HCT116 (cell line): ENCODE measurements around the gene NFKB1. TPM values are rescaled to one million over a fixed set of nuclear protein-coding genes. Genes with fewer than 3 reads are reported as not detected.

Experiments used
- ATAC-seq: fragments of 200-7000 bp; cut with Tn5 transposase; 2 replicates; pipeline ENCODE4 v1.9.1; 2020; ENCODE audit warnings: mild to moderate bottlenecking, moderate library complexity
- BruUV-seq: library from RNA; stranded (reverse); fragments of 400-500 nt; replicated peaks from 2 replicates; lab custom pipeline; 2021; lab: Mats Ljungman, UMichigan
- CTCF ChIA-PET: fragments of 300-600 bp; sonication (Branson Sonifier 250); formaldehyde crosslinking; loops from one replicate; lab custom pipeline; 2021; ENCODE audit warnings: antibody characterized with exemption; lab: Charles Lee
- POLR2A ChIA-PET: fragments of 300-600, 350-600 bp; sonication (Branson Sonifier 250); formaldehyde crosslinking; loops from one replicate; lab custom pipeline; 2021; ENCODE audit warnings: antibody characterized with exemption; lab: Charles Lee
- RAD21 ChIA-PET, 2 experiments: fragments of 300-600 bp; sonication (Branson Sonifier 250); formaldehyde crosslinking; loops; one replicate each; lab custom pipeline; 2023; ENCODE audit warnings: low total read pairs in 2 of 2; ENCODE audit not compliant: uncharacterized antibody in 2 of 2, unreplicated experiment in 2 of 2, low non-redundant PET in 1 of 2; lab: Charles Lee
- DNase-seq: peaks from one replicate; pipeline ENCODE4 v3.0.0-alpha.2; 2010; ENCODE audit warnings: low read depth, low spot score
- H2AFZ ChIP-seq: fragments of 200-600 bp; shearing (Covaris generic), sonication (generic); 2 replicates; pipeline ENCODE4 v1.6.1; 2017; ENCODE audit warnings: low read depth, mixed run types, mixed read lengths, antibody characterized with exemption, low read length; ENCODE audit not compliant: poor library complexity, severe bottlenecking
- H3K27ac ChIP-seq: 2 replicates; pipeline ENCODE4 v1.5.1; 2012; ENCODE audit warnings: low read depth, low read length
- H3K27me3 ChIP-seq: fragments of 200-600 bp; sonication (generic); 2 replicates; pipeline ENCODE4 v1.6.1; 2016; ENCODE audit warnings: mixed run types, low read length, mixed read lengths; ENCODE audit not compliant: insufficient read depth
- H3K36me3 ChIP-seq, 2 experiments: fragments of 200-500 bp in 1 of 2; fragments of 200-600 bp in 1 of 2; sonication (Bioruptor generic) in 1 of 2; sonication (generic) in 1 of 2; 2 replicates each; pipeline versions ENCODE4 v1.5.1 to v1.6.1; 2014 to 2016; ENCODE audit warnings: low read length in 2 of 2, inconsistent platforms in 1 of 2, mixed read lengths in 1 of 2, mixed run types in 1 of 2; ENCODE audit not compliant: insufficient read depth in 2 of 2, control insufficient read depth in 1 of 2
- H3K4me1 ChIP-seq, 2 experiments: fragments of 200-600 bp in 1 of 2; sonication (generic) in 1 of 2; 2 replicates each; pipeline versions ENCODE4 v1.5.1 to v1.6.1; 2012 to 2017; ENCODE audit warnings: low read length in 2 of 2, inconsistent platforms in 1 of 2, mild to moderate bottlenecking in 1 of 2, mixed read lengths in 1 of 2, mixed run types in 1 of 2, moderate library complexity in 1 of 2; ENCODE audit not compliant: insufficient read depth in 2 of 2, control insufficient read depth in 1 of 2
- H3K4me2 ChIP-seq: fragments of 200-600 bp; sonication (generic); 2 replicates; pipeline ENCODE4 v1.6.1; 2017; ENCODE audit warnings: mixed run types, low read length, mixed read lengths
- H3K4me3 ChIP-seq, 2 experiments: fragments of 200-600 bp in 1 of 2; sonication (generic) in 1 of 2; replicated peaks in 1 of 2; 2 replicates each; pipeline ENCODE4 v1.5.1; 2011 to 2016; ENCODE audit warnings: low read length in 2 of 2, control low read depth in 1 of 2, low read depth in 1 of 2, mild to moderate bottlenecking in 1 of 2, mixed read lengths in 1 of 2, mixed run types in 1 of 2
- H3K79me2 ChIP-seq: fragments of 200-600 bp; sonication (generic); 2 replicates; pipeline ENCODE4 v1.6.1; 2017; ENCODE audit warnings: mild to moderate bottlenecking, mixed run types, low read length, moderate library complexity, mixed read lengths; ENCODE audit not compliant: insufficient read depth
- H3K9ac ChIP-seq: fragments of 200-600 bp; sonication (generic); 2 replicates; pipeline ENCODE4 v1.6.1; 2016; ENCODE audit warnings: low read length, mixed read lengths
- H3K9me2 ChIP-seq: fragments of 200-600 bp; sonication (generic), shearing (Covaris generic); 2 replicates; pipeline ENCODE4 v1.6.1; 2017; ENCODE audit warnings: mixed run types, mild to moderate bottlenecking, moderate library complexity; ENCODE audit not compliant: insufficient read depth
- H3K9me3 ChIP-seq, 2 experiments: fragments of 200-500 bp in 1 of 2; fragments of 200-600 bp in 1 of 2; sonication (Bioruptor generic) in 1 of 2; sonication (generic) in 1 of 2; 2 replicates each; pipeline ENCODE4 v1.6.1; 2014 to 2017; ENCODE audit warnings: low read length in 2 of 2, mixed read lengths in 2 of 2, inconsistent platforms in 1 of 2, low read depth in 1 of 2, mild to moderate bottlenecking in 1 of 2, mixed run types in 1 of 2, moderate library complexity in 1 of 2; ENCODE audit not compliant: control insufficient read depth in 1 of 2, insufficient read depth in 1 of 2
- H4K20me1 ChIP-seq: fragments of 200-600 bp; sonication (generic), shearing (Covaris generic); 2 replicates; pipeline ENCODE4 v1.6.1; 2017; ENCODE audit warnings: mixed run types, mild to moderate bottlenecking, moderate library complexity; ENCODE audit not compliant: insufficient read depth
- CBX3 ChIP-seq: IDR thresholded peaks from 2 replicates; pipeline ENCODE4 v1.6.1; 2012; ENCODE audit warnings: low read depth
- CEBPB ChIP-seq: IDR thresholded peaks from 2 replicates; pipeline ENCODE4 v1.6.1; 2012; ENCODE audit warnings: low read depth
- EGR1 ChIP-seq: IDR thresholded peaks from 2 replicates; pipeline ENCODE4 v1.6.1; 2012; ENCODE audit warnings: low read depth
- ELF1 ChIP-seq: IDR thresholded peaks from 2 replicates; pipeline ENCODE4 v1.6.1; 2012; ENCODE audit warnings: low read depth, borderline replicate concordance
- EZH2phosphoT487 ChIP-seq: fragments of 200-600 bp; IDR thresholded peaks from 2 replicates; pipeline ENCODE4 v1.6.1; 2018; ENCODE audit warnings: antibody characterized with exemption, borderline replicate concordance
- JUND ChIP-seq: IDR thresholded peaks from 2 replicates; pipeline ENCODE4 v1.6.1; 2012
- POLR2AphosphoS5 ChIP-seq: IDR thresholded peaks from 2 replicates; pipeline ENCODE4 v1.6.1; 2011; ENCODE audit warnings: mild to moderate bottlenecking, low read depth, low read length, moderate library complexity
- RAD21 ChIP-seq: IDR thresholded peaks from 2 replicates; pipeline ENCODE4 v1.6.1; 2012; ENCODE audit warnings: low read depth, mild to moderate bottlenecking
- SIN3A ChIP-seq: IDR thresholded peaks from 2 replicates; pipeline ENCODE4 v1.6.1; 2012; ENCODE audit warnings: low read depth
- SP1 ChIP-seq: IDR thresholded peaks from 2 replicates; pipeline ENCODE4 v1.6.1; 2012; ENCODE audit warnings: low read depth
- SRF ChIP-seq: IDR thresholded peaks from 2 replicates; pipeline ENCODE4 v1.6.1; 2012; ENCODE audit warnings: low read depth
- YY1 ChIP-seq: IDR thresholded peaks from 2 replicates; pipeline ENCODE4 v1.6.1; 2011; ENCODE audit warnings: low read length, low read depth, moderate library complexity, mild to moderate bottlenecking; ENCODE audit not compliant: insufficient replicate concordance; ENCODE audit errors: extremely low read depth
- ZNF274 ChIP-seq: fragments of 200-500 bp; sonication (Bioruptor generic); IDR thresholded peaks from 2 replicates; pipeline ENCODE4 v1.6.1; 2014; ENCODE audit warnings: mild to moderate bottlenecking, low read depth, low read length, inconsistent platforms
- intact Hi-C: fragments of 100-400 bp; cut with micrococcal nuclease; formaldehyde crosslinking; loops from 2 replicates; pipeline ENCODE4 v1.10.0; 2022
- total RNA-seq: library from RNA; stranded (reverse); gene quantifications from one replicate; pipeline ENCODE4 v1.2.1, GENCODE V29; 2021; ENCODE audit not compliant: unreplicated experiment
- TF ChIP-seq, protein P1 (sequence below): IDR thresholded peaks from 2 replicates; pipeline ENCODE4 v1.6.1; 2012
- TF ChIP-seq, protein P2 (sequence below), 3 experiments: fragments of 200-600 bp in 1 of 3; sonication (generic) in 1 of 3; IDR thresholded peaks in 2 of 3; conservative IDR thresholded peaks in 1 of 3; 2 replicates each; pipeline ENCODE4 v1.5.1; 2012 to 2017; ENCODE audit warnings: low read depth in 2 of 3, low read length in 2 of 3, antibody characterized with exemption in 1 of 3, borderline replicate concordance in 1 of 3, control low read depth in 1 of 3, mild to moderate bottlenecking in 1 of 3, mixed read lengths in 1 of 3, mixed run types in 1 of 3, moderate library complexity in 1 of 3; ENCODE audit not compliant: insufficient read depth in 1 of 3
- TF ChIP-seq, protein P3 (sequence below): IDR thresholded peaks from 2 replicates; pipeline ENCODE4 v1.6.1; 2011; ENCODE audit warnings: mild to moderate bottlenecking, low read length, moderate library complexity; ENCODE audit not compliant: insufficient replicate concordance; ENCODE audit errors: extremely low read depth
- TF ChIP-seq, protein P4 (sequence below): IDR thresholded peaks from 2 replicates; pipeline ENCODE4 v1.6.1; 2012

NFKB1 gene
- total RNA-seq, 1 experiment from 2014 or later: 29.4 TPM

DNA sequence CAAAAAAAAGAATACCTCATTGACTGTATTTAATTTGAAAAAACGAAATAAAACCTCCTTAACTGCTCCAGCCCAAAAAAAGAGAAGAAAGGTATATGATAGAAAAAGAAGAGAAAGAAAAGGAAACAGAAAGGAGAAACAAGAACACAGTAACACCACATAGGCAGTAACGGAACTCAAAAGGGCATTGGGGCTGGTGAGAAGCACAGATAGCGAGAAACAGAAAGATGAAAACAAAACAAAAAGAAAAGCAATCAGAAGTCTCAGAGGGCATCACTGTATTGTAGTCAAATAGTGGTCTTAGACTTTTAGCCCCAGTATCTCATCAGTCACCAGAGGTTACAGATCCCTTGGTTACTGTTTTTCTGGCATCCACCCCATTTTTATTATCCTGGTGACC is 88.6 kb downstream of the NFKB1 start:
- TF ChIP-seq SRF (no peak), JUND (no peak), CBX3 (no peak), EGR1 (no peak), EZH2phosphoT487 (no peak), ZNF274 (no peak)
- TF ChIP-seq, protein P1, sequence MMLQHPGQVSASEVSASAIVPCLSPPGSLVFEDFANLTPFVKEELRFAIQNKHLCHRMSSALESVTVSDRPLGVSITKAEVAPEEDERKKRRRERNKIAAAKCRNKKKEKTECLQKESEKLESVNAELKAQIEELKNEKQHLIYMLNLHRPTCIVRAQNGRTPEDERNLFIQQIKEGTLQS: no peak
- TF ChIP-seq, protein P2, sequence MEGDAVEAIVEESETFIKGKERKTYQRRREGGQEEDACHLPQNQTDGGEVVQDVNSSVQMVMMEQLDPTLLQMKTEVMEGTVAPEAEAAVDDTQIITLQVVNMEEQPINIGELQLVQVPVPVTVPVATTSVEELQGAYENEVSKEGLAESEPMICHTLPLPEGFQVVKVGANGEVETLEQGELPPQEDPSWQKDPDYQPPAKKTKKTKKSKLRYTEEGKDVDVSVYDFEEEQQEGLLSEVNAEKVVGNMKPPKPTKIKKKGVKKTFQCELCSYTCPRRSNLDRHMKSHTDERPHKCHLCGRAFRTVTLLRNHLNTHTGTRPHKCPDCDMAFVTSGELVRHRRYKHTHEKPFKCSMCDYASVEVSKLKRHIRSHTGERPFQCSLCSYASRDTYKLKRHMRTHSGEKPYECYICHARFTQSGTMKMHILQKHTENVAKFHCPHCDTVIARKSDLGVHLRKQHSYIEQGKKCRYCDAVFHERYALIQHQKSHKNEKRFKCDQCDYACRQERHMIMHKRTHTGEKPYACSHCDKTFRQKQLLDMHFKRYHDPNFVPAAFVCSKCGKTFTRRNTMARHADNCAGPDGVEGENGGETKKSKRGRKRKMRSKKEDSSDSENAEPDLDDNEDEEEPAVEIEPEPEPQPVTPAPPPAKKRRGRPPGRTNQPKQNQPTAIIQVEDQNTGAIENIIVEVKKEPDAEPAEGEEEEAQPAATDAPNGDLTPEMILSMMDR (IDR thresholded peaks at IDR 0.05 in 2 of 3, conservative IDR thresholded peaks at IDR 0.05 in 1 of 3; ENCODE audit: borderline replicate concordance in 1 of 3, insufficient read depth in 1 of 3, low read depth in 2 of 3, low read length in 2 of 3): no peak
- ChIA-PET RAD21 (no interaction called here), POLR2A (no interaction called here), CTCF (no interaction called here)
- Histone ChIP-seq H3K9me3 (no peaks in the 10 kb centered on the region; a peak in 1 of 4 replicates), H3K36me3 (no peaks in the 10 kb centered on the region; a peak in 2 of 4 replicates), H3K27me3 (no peaks in the 10 kb centered on the region), H3K9ac (no peak overlapping the region), H3K4me2 (no peak overlapping the region), H3K4me3 (no peak overlapping the region), H4K20me1 (no peaks in the 10 kb centered on the region), H3K4me1 (no peaks in the 10 kb centered on the region), H3K9me2 (no peaks in the 10 kb centered on the region), H2AFZ (no peak overlapping the region), H3K27ac (no peak overlapping the region), H3K79me2 (no peaks in the 10 kb centered on the region)
- no peak for DNase-seq
- intact Hi-C loops: no loop called here
- no TSS peak for BruUV-seq
- no peak for ATAC-seq

DNA sequence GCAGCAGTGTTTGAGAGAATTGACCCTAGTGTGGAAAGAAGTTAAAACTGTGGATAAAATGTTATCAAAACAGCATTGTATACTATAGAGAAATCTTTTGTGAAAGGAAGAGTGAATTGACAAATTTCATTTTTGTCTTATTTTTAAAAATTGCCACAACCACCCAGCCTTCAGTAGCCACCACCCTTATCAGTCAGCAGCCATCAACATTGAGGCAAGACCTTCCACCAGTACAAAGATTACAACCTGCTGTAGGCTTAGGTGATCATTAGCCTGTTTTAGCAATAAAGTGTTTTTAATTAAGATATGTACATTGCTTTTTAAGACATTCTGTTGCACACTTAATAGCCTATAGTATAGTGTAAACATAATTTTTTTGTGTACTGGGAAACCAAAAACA is 91.1 kb downstream of the NFKB1 start:
- peaks cover 2 to 10% of the 10 kb centered on the region in 2 experiments; a peak in 3 of 4 replicates for H3K36me3 ChIP-seq
- no TSS peak for BruUV-seq
- TF ChIP-seq ZNF274 (no peak), SRF (no peak), YY1 (no peak), ELF1 (no peak), EZH2phosphoT487 (no peak), SP1 (no peak), CEBPB (no peak), RAD21 (no peak), POLR2AphosphoS5 (no peak), JUND (no peak), CBX3 (no peak), SIN3A (no peak)
- TF ChIP-seq, protein P3, sequence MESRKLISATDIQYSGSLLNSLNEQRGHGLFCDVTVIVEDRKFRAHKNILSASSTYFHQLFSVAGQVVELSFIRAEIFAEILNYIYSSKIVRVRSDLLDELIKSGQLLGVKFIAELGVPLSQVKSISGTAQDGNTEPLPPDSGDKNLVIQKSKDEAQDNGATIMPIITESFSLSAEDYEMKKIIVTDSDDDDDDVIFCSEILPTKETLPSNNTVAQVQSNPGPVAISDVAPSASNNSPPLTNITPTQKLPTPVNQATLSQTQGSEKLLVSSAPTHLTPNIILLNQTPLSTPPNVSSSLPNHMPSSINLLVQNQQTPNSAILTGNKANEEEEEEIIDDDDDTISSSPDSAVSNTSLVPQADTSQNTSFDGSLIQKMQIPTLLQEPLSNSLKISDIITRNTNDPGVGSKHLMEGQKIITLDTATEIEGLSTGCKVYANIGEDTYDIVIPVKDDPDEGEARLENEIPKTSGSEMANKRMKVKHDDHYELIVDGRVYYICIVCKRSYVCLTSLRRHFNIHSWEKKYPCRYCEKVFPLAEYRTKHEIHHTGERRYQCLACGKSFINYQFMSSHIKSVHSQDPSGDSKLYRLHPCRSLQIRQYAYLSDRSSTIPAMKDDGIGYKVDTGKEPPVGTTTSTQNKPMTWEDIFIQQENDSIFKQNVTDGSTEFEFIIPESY: no peak
- TF ChIP-seq, protein P4, sequence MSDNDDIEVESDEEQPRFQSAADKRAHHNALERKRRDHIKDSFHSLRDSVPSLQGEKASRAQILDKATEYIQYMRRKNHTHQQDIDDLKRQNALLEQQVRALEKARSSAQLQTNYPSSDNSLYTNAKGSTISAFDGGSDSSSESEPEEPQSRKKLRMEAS: no peak
- TF ChIP-seq, protein P1: no peak

More for the DNA sequence above, 91.1 kb downstream of the NFKB1 start:
- Histone ChIP-seq H2AFZ (no peak overlapping the region), H3K9me2 (no peaks in the 10 kb centered on the region), H3K4me3 (no peak overlapping the region), H3K4me1 (no peaks in the 10 kb centered on the region), H4K20me1 (0 out of 2 replicates have a peak, but pooled peaks cover 2% of the 10 kb centered on the region), H3K9me3 (no peaks in the 10 kb centered on the region; a peak in 1 of 4 replicates), H3K27me3 (no peaks in the 10 kb centered on the region), H3K27ac (no peak overlapping the region), H3K79me2 (no peaks in the 10 kb centered on the region), H3K9ac (no peak overlapping the region), H3K4me2 (no peak overlapping the region)
- no peak for DNase-seq
- ChIA-PET POLR2A (no interaction called here), CTCF (no interaction called here), RAD21 (no interaction called here)
- intact Hi-C loops: no loop called here
- ATAC-seq: no peak
